Measurements from ENCODE around the gene POLA1.

The POLA1 gene

DNA sequence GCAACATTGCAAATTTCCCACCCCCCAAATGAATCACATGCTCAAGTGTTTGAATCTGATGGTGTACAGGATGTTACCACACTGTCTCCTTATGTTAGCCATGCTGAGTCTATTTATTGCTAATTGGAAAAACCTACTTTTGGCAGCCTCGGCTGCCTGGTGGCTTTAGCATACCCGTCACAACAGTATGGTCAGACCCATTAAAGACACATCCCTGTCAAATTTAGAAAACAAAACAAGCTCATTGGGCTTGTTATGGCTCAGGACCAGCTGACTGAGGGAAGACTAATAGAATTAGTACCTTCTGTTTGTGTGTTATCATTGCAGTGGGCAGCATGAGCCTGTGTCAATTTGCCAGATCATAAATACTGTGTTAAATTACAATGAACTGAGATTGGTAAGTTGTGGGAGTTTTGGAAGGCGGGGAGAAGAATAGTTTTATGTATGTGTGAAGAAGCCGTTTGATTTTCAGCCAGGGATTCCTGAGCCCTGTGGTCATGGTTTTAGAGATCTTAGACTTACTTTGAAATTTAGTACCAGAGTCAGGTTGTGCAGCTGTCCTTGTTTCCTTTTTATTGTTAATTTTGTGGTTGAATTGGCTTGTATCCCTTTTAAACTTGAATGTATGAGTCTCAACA is 66.8 kb downstream of the POLA1 start:
- no peaks in the 10 kb centered on the region for H3K79me2 ChIP-seq (ENCODE audit: control insufficient read depth, insufficient read depth, low read length, unreplicated experiment)
- no peak overlapping the region for H2AFZ ChIP-seq (ENCODE audit: low read length, unreplicated experiment)
- H3K4me3 ChIP-seq (ENCODE audit: low read depth, low read length) = no peak overlapping the region
- H3K4me1 ChIP-seq (ENCODE audit: control insufficient read depth, insufficient read depth, low read length, unreplicated experiment) = peaks cover 10% of the 10 kb centered on the region
- H3K27ac ChIP-seq (ENCODE audit: low read depth, low read length) = peak overlapping the region; percentile 32; the same call in 1 of the 2 replicates
- H3K36me3 ChIP-seq (ENCODE audit: insufficient read depth, low read length) = no peaks in the 10 kb centered on the region
- H3K27me3 ChIP-seq (ENCODE audit: insufficient read depth, low read length) = no peaks in the 10 kb centered on the region

DNA sequence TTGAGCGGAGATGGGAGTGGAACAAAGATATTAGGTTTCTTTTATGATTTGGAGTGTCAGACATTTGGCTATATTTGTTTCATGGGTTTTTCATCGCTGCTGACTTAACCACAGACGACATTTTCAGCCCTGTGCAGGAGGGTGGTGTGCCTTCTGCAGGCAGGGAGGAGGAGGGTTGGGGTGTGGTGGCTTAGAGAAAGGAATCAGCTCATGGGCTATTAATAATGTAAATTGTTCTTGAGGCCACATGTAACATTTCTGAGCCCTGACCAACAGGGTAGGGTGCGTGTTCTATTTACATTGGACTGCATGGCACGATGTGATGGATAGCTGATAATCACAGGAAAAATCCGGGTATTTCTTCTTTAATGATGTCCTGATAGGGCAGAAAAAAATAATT is 67.6 kb downstream of the POLA1 start:
- Histone ChIP-seq H3K36me3 (ENCODE audit: insufficient read depth, low read length) (peaks cover 3% of the 10 kb centered on the region; the same call in 1 of the 2 replicates), H3K4me3 (ENCODE audit: low read depth, low read length) (no peak overlapping the region), H2AFZ (ENCODE audit: low read length, unreplicated experiment) (no peak overlapping the region), H3K4me1 (ENCODE audit: control insufficient read depth, insufficient read depth, low read length, unreplicated experiment) (peaks cover 10% of the 10 kb centered on the region), H3K79me2 (ENCODE audit: control insufficient read depth, insufficient read depth, low read length, unreplicated experiment) (no peaks in the 10 kb centered on the region), H3K27me3 (ENCODE audit: insufficient read depth, low read length) (no peaks in the 10 kb centered on the region), H3K27ac (ENCODE audit: low read depth, low read length) (no peak overlapping the region)

DNA sequence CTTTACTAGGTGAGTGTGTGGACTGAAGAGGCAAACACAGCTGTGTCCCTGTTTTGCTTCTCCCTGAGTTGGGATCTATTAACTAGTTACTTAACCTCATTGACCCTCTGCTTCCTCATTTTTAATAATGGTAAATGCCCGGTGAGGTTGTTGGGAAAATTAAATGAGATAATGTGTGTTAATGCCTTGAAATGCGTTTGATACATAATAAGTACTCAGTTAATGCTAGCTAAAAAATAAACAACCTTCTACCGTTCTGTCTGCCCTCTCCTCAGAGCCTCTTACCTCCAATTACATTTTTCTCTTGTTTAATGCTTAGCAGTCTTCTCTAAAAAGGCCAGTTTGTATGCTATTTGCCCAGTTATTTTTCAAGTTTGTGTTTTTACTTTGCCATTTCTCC is 70.3 kb downstream of the POLA1 start:
- H3K79me2 ChIP-seq (ENCODE audit: control insufficient read depth, insufficient read depth, low read length, unreplicated experiment) = no peaks in the 10 kb centered on the region
- no peaks in the 10 kb centered on the region for H3K27me3 ChIP-seq (ENCODE audit: insufficient read depth, low read length)
- no peak overlapping the region for H2AFZ ChIP-seq (ENCODE audit: low read length, unreplicated experiment)
- peaks cover 6% of the 10 kb centered on the region; the same call in 1 of the 2 replicates for H3K36me3 ChIP-seq (ENCODE audit: insufficient read depth, low read length)
- peaks cover 16% of the 10 kb centered on the region for H3K4me1 ChIP-seq (ENCODE audit: control insufficient read depth, insufficient read depth, low read length, unreplicated experiment)
- no peak overlapping the region for H3K27ac ChIP-seq (ENCODE audit: low read depth, low read length)
- no peak overlapping the region for H3K4me3 ChIP-seq (ENCODE audit: low read depth, low read length)

DNA sequence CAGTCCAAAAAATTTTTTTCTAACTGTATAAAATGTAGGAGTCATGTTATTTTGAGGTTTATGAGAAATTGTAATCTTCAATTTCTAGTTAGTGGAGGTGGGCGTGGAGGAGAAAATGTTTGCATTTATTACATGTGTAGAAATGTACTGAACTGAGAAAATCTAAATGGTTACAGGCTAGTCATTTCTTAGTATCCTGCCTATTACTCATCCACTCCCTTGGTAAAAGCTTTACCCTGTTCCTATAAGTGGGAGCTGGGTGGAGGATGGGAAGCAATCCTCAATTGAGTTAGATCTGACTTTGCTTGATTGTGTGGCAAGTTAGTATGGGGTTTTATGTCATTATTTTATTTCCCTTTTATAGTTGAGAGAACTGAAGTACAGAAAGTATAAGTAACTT is 73.8 kb downstream of the POLA1 start:
- no peak overlapping the region for H3K4me3 ChIP-seq (ENCODE audit: low read depth, low read length)
- no peaks in the 10 kb centered on the region for H3K27me3 ChIP-seq (ENCODE audit: insufficient read depth, low read length)
- peaks cover 6% of the 10 kb centered on the region for H3K4me1 ChIP-seq (ENCODE audit: control insufficient read depth, insufficient read depth, low read length, unreplicated experiment)
- no peak overlapping the region for H2AFZ ChIP-seq (ENCODE audit: low read length, unreplicated experiment)
- peaks cover 9% of the 10 kb centered on the region; the same call in 1 of the 2 replicates for H3K36me3 ChIP-seq (ENCODE audit: insufficient read depth, low read length)
- H3K79me2 ChIP-seq (ENCODE audit: control insufficient read depth, insufficient read depth, low read length, unreplicated experiment) = no peaks in the 10 kb centered on the region
- H3K27ac ChIP-seq (ENCODE audit: low read depth, low read length) = no peak overlapping the region

DNA sequence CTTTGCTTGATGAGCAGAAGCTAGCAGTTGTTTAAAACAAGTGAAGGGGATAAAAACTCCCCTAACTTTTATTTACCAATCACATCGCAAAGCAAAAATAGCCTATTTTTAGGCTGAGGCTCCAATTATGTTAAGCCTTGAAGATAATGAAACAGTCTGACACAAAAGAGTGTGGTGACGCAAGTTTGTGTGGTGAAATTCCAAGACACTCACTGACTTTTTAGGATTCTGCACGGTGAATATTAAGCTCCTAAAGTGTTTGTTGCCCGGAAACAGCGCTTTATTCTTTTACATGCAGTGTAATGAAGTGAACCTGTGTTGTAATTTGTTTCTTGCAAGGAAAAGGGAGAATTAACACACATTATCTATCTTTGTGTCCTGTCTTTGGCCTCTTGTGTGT is 74.8 kb downstream of the POLA1 start:
- no peaks in the 10 kb centered on the region for H3K27me3 ChIP-seq (ENCODE audit: insufficient read depth, low read length)
- H3K4me1 ChIP-seq (ENCODE audit: control insufficient read depth, insufficient read depth, low read length, unreplicated experiment) = peaks cover 6% of the 10 kb centered on the region
- peaks cover 9% of the 10 kb centered on the region; the same call in 1 of the 2 replicates for H3K36me3 ChIP-seq (ENCODE audit: insufficient read depth, low read length)
- no peak overlapping the region for H3K27ac ChIP-seq (ENCODE audit: low read depth, low read length)
- H3K4me3 ChIP-seq (ENCODE audit: low read depth, low read length) = no peak overlapping the region
- H2AFZ ChIP-seq (ENCODE audit: low read length, unreplicated experiment) = no peak overlapping the region
- H3K79me2 ChIP-seq (ENCODE audit: control insufficient read depth, insufficient read depth, low read length, unreplicated experiment) = no peaks in the 10 kb centered on the region

DNA sequence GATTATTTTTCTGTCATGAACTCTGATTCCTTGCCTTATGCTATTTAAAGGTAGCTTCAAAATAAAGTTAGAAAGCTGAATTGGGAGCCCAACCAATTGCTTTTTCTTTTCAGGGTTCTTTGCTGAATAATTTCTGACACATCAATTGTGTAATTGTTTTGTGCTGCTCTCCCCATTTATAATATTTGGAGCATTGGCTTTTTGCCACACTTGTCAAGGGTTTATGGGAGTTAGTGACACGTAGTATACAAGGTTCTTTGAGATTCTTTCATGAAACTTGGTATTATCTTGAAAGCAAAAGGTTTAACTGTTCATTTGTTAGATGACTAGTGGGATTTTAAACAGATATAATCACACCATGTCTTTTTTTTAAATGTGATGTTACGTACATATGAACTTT is 80.9 kb downstream of the POLA1 start:
- Histone ChIP-seq H3K27ac (ENCODE audit: low read depth, low read length) (no peak overlapping the region), H3K27me3 (ENCODE audit: insufficient read depth, low read length) (no peaks in the 10 kb centered on the region), H2AFZ (ENCODE audit: low read length, unreplicated experiment) (no peak overlapping the region), H3K4me3 (ENCODE audit: low read depth, low read length) (no peak overlapping the region), H3K36me3 (ENCODE audit: insufficient read depth, low read length) (peaks cover 9% of the 10 kb centered on the region; the same call in 1 of the 2 replicates), H3K79me2 (ENCODE audit: control insufficient read depth, insufficient read depth, low read length, unreplicated experiment) (no peaks in the 10 kb centered on the region), H3K4me1 (ENCODE audit: control insufficient read depth, insufficient read depth, low read length, unreplicated experiment) (no peaks in the 10 kb centered on the region)

DNA sequence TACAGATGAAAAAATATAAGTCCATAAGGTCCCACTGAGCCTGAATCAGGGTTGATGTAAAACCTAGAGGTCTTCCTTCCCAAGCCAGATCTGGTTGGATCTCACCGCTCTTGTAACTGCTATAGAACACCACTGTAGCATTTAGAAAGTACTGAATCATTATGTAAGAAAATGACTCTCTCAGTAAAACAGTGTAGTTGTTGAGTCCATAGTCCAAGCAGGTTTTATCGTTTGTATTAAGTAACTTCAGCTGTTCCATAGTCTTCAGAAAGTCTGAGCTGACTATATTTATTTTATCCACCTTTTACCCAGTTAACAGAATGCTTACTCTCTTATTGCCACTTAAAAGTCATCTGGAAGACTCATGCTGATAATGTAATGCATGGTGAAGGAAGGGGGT is 82.2 kb downstream of the POLA1 start:
- Histone ChIP-seq H2AFZ (ENCODE audit: low read length, unreplicated experiment) (no peak overlapping the region), H3K27me3 (ENCODE audit: insufficient read depth, low read length) (no peaks in the 10 kb centered on the region), H3K27ac (ENCODE audit: low read depth, low read length) (no peak overlapping the region), H3K4me1 (ENCODE audit: control insufficient read depth, insufficient read depth, low read length, unreplicated experiment) (no peaks in the 10 kb centered on the region), H3K79me2 (ENCODE audit: control insufficient read depth, insufficient read depth, low read length, unreplicated experiment) (no peaks in the 10 kb centered on the region), H3K4me3 (ENCODE audit: low read depth, low read length) (no peak overlapping the region), H3K36me3 (ENCODE audit: insufficient read depth, low read length) (peaks cover 6% of the 10 kb centered on the region; the same call in 1 of the 2 replicates)

- Histone ChIP-seq H3K4me1 (ENCODE audit: control insufficient read depth, insufficient read depth, low read length, unreplicated experiment) (no peaks in the 10 kb centered on the region), H3K27ac (ENCODE audit: low read depth, low read length) (no peak overlapping the region), H3K27me3 (ENCODE audit: insufficient read depth, low read length) (no peaks in the 10 kb centered on the region), H3K4me3 (ENCODE audit: low read depth, low read length) (no peak overlapping the region), H3K36me3 (ENCODE audit: insufficient read depth, low read length) (peaks cover 13% of the 10 kb centered on the region), H2AFZ (ENCODE audit: low read length, unreplicated experiment) (no peak overlapping the region), H3K79me2 (ENCODE audit: control insufficient read depth, insufficient read depth, low read length, unreplicated experiment) (no peaks in the 10 kb centered on the region)
Measured at GRCh38 chrX:24777660-24778059, 83.9 kb downstream of the POLA1 start.

GRCh38 chrX:24782011-24782410 is 88.3 kb downstream of the POLA1 start:
- H3K4me3 ChIP-seq (ENCODE audit: low read depth, low read length) = no peak overlapping the region
- H3K4me1 ChIP-seq (ENCODE audit: control insufficient read depth, insufficient read depth, low read length, unreplicated experiment) = no peaks in the 10 kb centered on the region
- H3K36me3 ChIP-seq (ENCODE audit: insufficient read depth, low read length) = peaks cover 13% of the 10 kb centered on the region
- H2AFZ ChIP-seq (ENCODE audit: low read length, unreplicated experiment) = no peak overlapping the region
- H3K79me2 ChIP-seq (ENCODE audit: control insufficient read depth, insufficient read depth, low read length, unreplicated experiment) = no peaks in the 10 kb centered on the region
- no peaks in the 10 kb centered on the region for H3K27me3 ChIP-seq (ENCODE audit: insufficient read depth, low read length)
- no peak overlapping the region for H3K27ac ChIP-seq (ENCODE audit: low read depth, low read length)

DNA sequence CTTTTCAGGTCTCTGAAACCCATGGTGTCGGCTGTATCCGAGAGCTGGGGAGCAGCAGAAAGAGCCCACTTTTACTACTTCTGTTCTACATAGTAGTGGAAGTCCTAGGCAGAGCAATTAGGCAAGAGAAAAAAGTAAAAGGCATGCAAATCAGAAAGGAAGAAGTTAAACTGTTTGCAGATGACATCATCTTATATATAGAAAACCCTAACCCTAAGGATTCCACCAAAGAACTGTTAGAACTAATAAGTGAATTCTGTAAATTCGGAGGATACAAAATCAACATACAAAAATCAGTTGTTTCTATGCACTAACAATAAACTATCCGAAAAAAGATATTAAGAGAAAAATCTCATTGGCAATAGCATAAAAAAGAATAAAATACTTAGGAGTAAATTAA is 95.3 kb downstream of the POLA1 start:
- Histone ChIP-seq H3K4me3 (ENCODE audit: low read depth, low read length) (no peak overlapping the region), H3K4me1 (ENCODE audit: control insufficient read depth, insufficient read depth, low read length, unreplicated experiment) (no peaks in the 10 kb centered on the region), H3K27ac (ENCODE audit: low read depth, low read length) (no peak overlapping the region), H3K79me2 (ENCODE audit: control insufficient read depth, insufficient read depth, low read length, unreplicated experiment) (no peaks in the 10 kb centered on the region), H2AFZ (ENCODE audit: low read length, unreplicated experiment) (no peak overlapping the region), H3K27me3 (ENCODE audit: insufficient read depth, low read length) (no peaks in the 10 kb centered on the region), H3K36me3 (ENCODE audit: insufficient read depth, low read length) (no peaks in the 10 kb centered on the region)

DNA sequence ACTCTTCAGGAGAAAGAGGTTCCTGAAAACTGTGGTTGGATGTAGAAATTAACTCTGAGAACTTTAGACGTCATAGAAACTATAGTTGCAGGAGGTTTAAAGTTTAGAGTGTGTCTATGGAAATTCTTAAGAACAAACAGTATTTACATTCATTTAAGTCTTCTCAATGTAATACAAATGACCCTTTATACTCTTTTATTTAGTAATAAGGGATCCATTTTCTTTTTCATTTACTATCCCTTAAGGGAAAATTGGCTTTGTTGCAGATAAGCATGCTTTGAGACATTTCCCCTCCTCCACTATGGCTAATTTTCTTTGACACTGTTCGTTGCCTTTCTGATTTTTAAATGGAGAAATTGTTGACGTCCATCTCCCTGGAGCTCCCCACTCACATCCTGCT is 96.4 kb downstream of the POLA1 start:
- no peaks in the 10 kb centered on the region for H3K79me2 ChIP-seq (ENCODE audit: control insufficient read depth, insufficient read depth, low read length, unreplicated experiment)
- H3K4me3 ChIP-seq (ENCODE audit: low read depth, low read length) = no peak overlapping the region
- no peaks in the 10 kb centered on the region for H3K36me3 ChIP-seq (ENCODE audit: insufficient read depth, low read length)
- no peaks in the 10 kb centered on the region for H3K27me3 ChIP-seq (ENCODE audit: insufficient read depth, low read length)
- no peaks in the 10 kb centered on the region for H3K4me1 ChIP-seq (ENCODE audit: control insufficient read depth, insufficient read depth, low read length, unreplicated experiment)
- H2AFZ ChIP-seq (ENCODE audit: low read length, unreplicated experiment) = no peak overlapping the region
- H3K27ac ChIP-seq (ENCODE audit: low read depth, low read length) = no peak overlapping the region
